HL-60 (cell line): Measurements from ENCODE around the gene TRIM29.

Experiments
- DNase-seq, 2 experiments: peaks; one replicate each; pipeline ENCODE4 v3.0.0-alpha.2; 2010 to 2020; ENCODE audit warnings: low read depth in 1 of 2, low spot score in 1 of 2
- H3K27ac ChIP-seq: fragments of 250-450 bp; sonication (Bioruptor Pico); replicated peaks from 2 replicates; pipeline ENCODE4 v1.5.1; 2020; ENCODE audit warnings: mild to moderate bottlenecking, moderate library complexity
- H3K27me3 ChIP-seq: fragments of 250-450 bp; sonication (Bioruptor Pico); 2 replicates; pipeline ENCODE4 v1.5.1; 2021; ENCODE audit warnings: mild to moderate bottlenecking, moderate library complexity; ENCODE audit not compliant: insufficient read depth, poor library complexity, severe bottlenecking
- H3K4me3 ChIP-seq: replicated peaks from 2 replicates; pipeline ENCODE4 v1.5.1; 2011; ENCODE audit warnings: mild to moderate bottlenecking, control low read depth, low read length; ENCODE audit not compliant: insufficient read depth
- CTCF ChIP-seq: IDR thresholded peaks from one replicate; pipeline ENCODE4 v1.5.1; 2011; ENCODE audit warnings: low read length, control low read depth, inconsistent platforms; ENCODE audit not compliant: insufficient read depth
- GABPA ChIP-seq: IDR thresholded peaks from 2 replicates; pipeline ENCODE4 v1.6.1; 2012; ENCODE audit warnings: low read depth
- POLR2AphosphoS5 ChIP-seq: IDR thresholded peaks from 2 replicates; pipeline ENCODE4 v1.6.1; 2012; ENCODE audit warnings: low read depth
- REST ChIP-seq: IDR thresholded peaks from 2 replicates; pipeline ENCODE4 v1.6.1; 2012; ENCODE audit warnings: low read depth; ENCODE audit not compliant: insufficient replicate concordance
- SPI1 ChIP-seq: IDR thresholded peaks from 2 replicates; pipeline ENCODE4 v1.6.1; 2012; ENCODE audit warnings: low read depth, mild to moderate bottlenecking, borderline replicate concordance

Gene TRIM29

GRCh38 chr11:120123946-120124345 lies 14.0 kb downstream of the TRIM29 start:
- no peak overlapping the region for H3K4me3 ChIP-seq
- no peak overlapping the region for H3K27ac ChIP-seq
- DNase-seq = no peak
- no peaks in the 10 kb centered on the region for H3K27me3 ChIP-seq
- no peak for TF ChIP-seq SPI1
- no peak for TF ChIP-seq POLR2AphosphoS5
- TF ChIP-seq REST = no peak
- TF ChIP-seq GABPA = no peak
- no peak for TF ChIP-seq CTCF

- TF ChIP-seq REST = no peak
- no peak for TF ChIP-seq GABPA
- TF ChIP-seq SPI1 = no peak
- no peak for TF ChIP-seq POLR2AphosphoS5
- no peak for TF ChIP-seq CTCF
- Histone ChIP-seq H3K27me3 (no peaks in the 10 kb centered on the region), H3K4me3 (no peak overlapping the region), H3K27ac (no peak overlapping the region)
- DNase-seq = peak in 1 of 2 experiments; percentile 11
Measured at GRCh38 chr11:120122924-120123683, 14.8 kb downstream of the TRIM29 start.

GRCh38 chr11:120121914-120122473 lies 15.9 kb downstream of the TRIM29 start:
- TF ChIP-seq GABPA = no peak
- TF ChIP-seq CTCF = no peak
- TF ChIP-seq REST = no peak
- TF ChIP-seq POLR2AphosphoS5 = no peak
- no peak for TF ChIP-seq SPI1
- H3K27ac ChIP-seq = no peak overlapping the region

More at GRCh38 chr11:120121914-120122473, 15.9 kb downstream of the TRIM29 start:
- DNase-seq = no peak
- H3K27me3 ChIP-seq = no peaks in the 10 kb centered on the region
- no peak overlapping the region for H3K4me3 ChIP-seq
